HepG2 (cell line): ENCODE measurements around the gene LTBR. TPM values are rescaled to one million over a fixed set of nuclear protein-coding genes. Genes with fewer than 3 reads are reported as not detected.

Source experiments
- BRCA1 ChIP-seq: sonication (generic); formaldehyde crosslinking; IDR thresholded peaks from 2 replicates; pipeline ENCODE4 v1.4.0; 2020; ENCODE audit warnings: missing genetic modification reagents
- FLYWCH1 ChIP-seq: sonication (generic); formaldehyde crosslinking; IDR thresholded peaks from 2 replicates; pipeline ENCODE4 v1.8.1; 2023; ENCODE audit warnings: mild to moderate bottlenecking, missing genetic modification reagents
- GZF1 ChIP-seq: sonication (generic); formaldehyde crosslinking; IDR thresholded peaks from 2 replicates; pipeline ENCODE4 v1.5.1; 2020; ENCODE audit warnings: mild to moderate bottlenecking, missing genetic modification reagents
- MAF1 ChIP-seq: sonication (generic); formaldehyde crosslinking; IDR thresholded peaks from 2 replicates; pipeline ENCODE4 v1.5.0; 2020; ENCODE audit warnings: missing genetic modification reagents, borderline replicate concordance
- MXI1 ChIP-seq: IDR thresholded peaks from 3 replicates; pipeline ENCODE4 v1.6.1; 2012; ENCODE audit warnings: low read depth, low read length, inconsistent platforms, borderline replicate concordance
- RELA ChIP-seq: sonication (generic); formaldehyde crosslinking; IDR thresholded peaks from 2 replicates; pipeline ENCODE4 v1.4.0; 2020; ENCODE audit warnings: missing genetic modification reagents
- ZBTB10 ChIP-seq: sonication (generic); formaldehyde crosslinking; IDR thresholded peaks from 2 replicates; pipeline ENCODE4 v1.4.0; 2020; ENCODE audit warnings: missing genetic modification reagents, borderline replicate concordance
- ZNF160 ChIP-seq: sonication (generic); formaldehyde crosslinking; IDR thresholded peaks from 2 replicates; pipeline ENCODE4 v1.8.0; 2022; ENCODE audit warnings: mild to moderate bottlenecking, inconsistent platforms, missing genetic modification reagents
- ZNF264 ChIP-seq: sonication (generic); formaldehyde crosslinking; IDR thresholded peaks from 2 replicates; pipeline ENCODE4 v1.4.0; 2020; ENCODE audit warnings: missing genetic modification reagents
- ZNF672 ChIP-seq: sonication (generic); formaldehyde crosslinking; IDR thresholded peaks from 2 replicates; pipeline ENCODE4 v1.8.1; 2022; ENCODE audit warnings: missing genetic modification reagents
- ZNF747 ChIP-seq: sonication (generic); formaldehyde crosslinking; IDR thresholded peaks from 2 replicates; pipeline ENCODE4 v1.8.1; 2023; ENCODE audit warnings: missing genetic modification reagents, mild to moderate bottlenecking, borderline replicate concordance
- polyA plus RNA-seq, 8 experiments: library from polyadenylated mRNA; depleted of rRNA in 3 of 8; stranded (reverse) in 7 of 8; unstranded in 1 of 8; fragments of >200 nt; fragmentation: Illumina TruSeq in 4 of 8; extraction: Trizol in 4 of 8; gene quantifications; 2 replicates each; pipeline versions ENCODE4 v1.2.1 to v1.2.3, GENCODE V29; 2011 to 2016; ENCODE audit warnings: low read depth in 4 of 8, missing spikeins in 1 of 8, mixed read lengths in 1 of 8; ENCODE audit not compliant: insufficient read depth in 1 of 8
- total RNA-seq, 5 experiments: library from RNA; depleted of rRNA; stranded (reverse); fragments of >200 nt; fragmentation: Illumina TruSeq; extraction: Trizol; gene quantifications; 2 replicates each; pipeline ENCODE4 v1.2.3, GENCODE V29; 2016; ENCODE audit warnings: low read depth in 1 of 5
- TF ChIP-seq, protein P1 (sequence below): sonication (generic); formaldehyde crosslinking; IDR thresholded peaks from 2 replicates; pipeline ENCODE4 v1.4.0; 2020; ENCODE audit warnings: missing genetic modification reagents
- TF ChIP-seq, protein P2 (sequence below): sonication (generic); formaldehyde crosslinking; IDR thresholded peaks from 2 replicates; pipeline ENCODE4 v1.5.1; 2020; ENCODE audit warnings: mild to moderate bottlenecking, missing genetic modification reagents, moderate library complexity
- TF ChIP-seq, protein P3 (sequence below): sonication (generic); formaldehyde crosslinking; IDR thresholded peaks from 2 replicates; pipeline ENCODE4 v1.9.0; 2022; ENCODE audit warnings: low read depth, missing genetic modification reagents

The LTBR gene
- total and polyA plus RNA-seq, 2 of the 13 experiments (the other 11 are each of a cell fraction or from before 2014, with no cell fraction given) = 31.4 to 34.8 TPM

DNA sequence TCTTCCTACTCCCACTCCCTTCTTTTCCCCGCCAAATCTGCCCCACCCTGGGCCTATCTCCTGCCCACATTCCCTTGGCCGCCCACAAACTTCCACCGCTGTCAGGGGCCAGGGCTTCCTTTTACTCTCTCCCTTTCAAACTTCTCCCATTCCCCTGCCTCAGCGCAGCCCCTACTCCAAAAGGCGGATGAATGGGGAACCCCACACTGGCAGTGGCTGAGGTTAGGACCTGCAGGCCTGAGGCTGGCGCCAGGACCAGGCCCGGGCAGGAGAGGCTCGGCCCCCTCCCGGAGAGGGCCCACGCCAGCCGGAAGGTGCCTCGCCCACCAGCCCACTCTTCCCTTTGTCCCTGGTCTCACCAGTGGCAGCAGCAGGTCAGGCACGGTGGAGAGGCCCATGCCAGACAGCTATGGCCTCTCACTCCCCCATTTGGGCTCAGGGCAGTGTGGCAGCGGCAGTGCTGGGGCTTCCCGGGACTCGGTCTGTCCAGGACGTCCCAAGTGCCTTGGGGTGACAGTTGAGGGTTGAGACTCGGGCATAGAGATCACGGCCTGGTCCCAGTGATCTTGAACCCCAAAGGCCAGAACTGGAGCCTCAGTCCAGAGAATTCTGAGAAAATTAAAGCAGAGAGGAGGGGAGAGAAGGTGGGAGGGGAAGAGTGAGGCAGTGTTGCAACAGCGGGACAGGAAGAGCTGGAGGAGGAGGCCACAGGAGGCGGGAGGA, 42.4 kb upstream of the LTBR start, which contains the start of gene TNFRSF1A (continued):
- no peak; the same call in 1 of the 2 replicates for TF ChIP-seq FLYWCH1 (CRISPR knock-in tag)
- no peak for TF ChIP-seq MXI1
- TF ChIP-seq GZF1 (CRISPR knock-in tag) = no peak
- TF ChIP-seq RELA (CRISPR knock-in tag) = no peak
- TF ChIP-seq ZNF264 (CRISPR knock-in tag) = no peak
- no peak for TF ChIP-seq ZNF747 (CRISPR knock-in tag)
- TF ChIP-seq, protein P1, sequence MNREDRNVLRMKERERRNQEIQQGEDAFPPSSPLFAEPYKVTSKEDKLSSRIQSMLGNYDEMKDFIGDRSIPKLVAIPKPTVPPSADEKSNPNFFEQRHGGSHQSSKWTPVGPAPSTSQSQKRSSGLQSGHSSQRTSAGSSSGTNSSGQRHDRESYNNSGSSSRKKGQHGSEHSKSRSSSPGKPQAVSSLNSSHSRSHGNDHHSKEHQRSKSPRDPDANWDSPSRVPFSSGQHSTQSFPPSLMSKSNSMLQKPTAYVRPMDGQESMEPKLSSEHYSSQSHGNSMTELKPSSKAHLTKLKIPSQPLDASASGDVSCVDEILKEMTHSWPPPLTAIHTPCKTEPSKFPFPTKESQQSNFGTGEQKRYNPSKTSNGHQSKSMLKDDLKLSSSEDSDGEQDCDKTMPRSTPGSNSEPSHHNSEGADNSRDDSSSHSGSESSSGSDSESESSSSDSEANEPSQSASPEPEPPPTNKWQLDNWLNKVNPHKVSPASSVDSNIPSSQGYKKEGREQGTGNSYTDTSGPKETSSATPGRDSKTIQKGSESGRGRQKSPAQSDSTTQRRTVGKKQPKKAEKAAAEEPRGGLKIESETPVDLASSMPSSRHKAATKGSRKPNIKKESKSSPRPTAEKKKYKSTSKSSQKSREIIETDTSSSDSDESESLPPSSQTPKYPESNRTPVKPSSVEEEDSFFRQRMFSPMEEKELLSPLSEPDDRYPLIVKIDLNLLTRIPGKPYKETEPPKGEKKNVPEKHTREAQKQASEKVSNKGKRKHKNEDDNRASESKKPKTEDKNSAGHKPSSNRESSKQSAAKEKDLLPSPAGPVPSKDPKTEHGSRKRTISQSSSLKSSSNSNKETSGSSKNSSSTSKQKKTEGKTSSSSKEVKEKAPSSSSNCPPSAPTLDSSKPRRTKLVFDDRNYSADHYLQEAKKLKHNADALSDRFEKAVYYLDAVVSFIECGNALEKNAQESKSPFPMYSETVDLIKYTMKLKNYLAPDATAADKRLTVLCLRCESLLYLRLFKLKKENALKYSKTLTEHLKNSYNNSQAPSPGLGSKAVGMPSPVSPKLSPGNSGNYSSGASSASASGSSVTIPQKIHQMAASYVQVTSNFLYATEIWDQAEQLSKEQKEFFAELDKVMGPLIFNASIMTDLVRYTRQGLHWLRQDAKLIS (CRISPR knock-in tag) = peak; percentile 81
- TF ChIP-seq, protein P2, sequence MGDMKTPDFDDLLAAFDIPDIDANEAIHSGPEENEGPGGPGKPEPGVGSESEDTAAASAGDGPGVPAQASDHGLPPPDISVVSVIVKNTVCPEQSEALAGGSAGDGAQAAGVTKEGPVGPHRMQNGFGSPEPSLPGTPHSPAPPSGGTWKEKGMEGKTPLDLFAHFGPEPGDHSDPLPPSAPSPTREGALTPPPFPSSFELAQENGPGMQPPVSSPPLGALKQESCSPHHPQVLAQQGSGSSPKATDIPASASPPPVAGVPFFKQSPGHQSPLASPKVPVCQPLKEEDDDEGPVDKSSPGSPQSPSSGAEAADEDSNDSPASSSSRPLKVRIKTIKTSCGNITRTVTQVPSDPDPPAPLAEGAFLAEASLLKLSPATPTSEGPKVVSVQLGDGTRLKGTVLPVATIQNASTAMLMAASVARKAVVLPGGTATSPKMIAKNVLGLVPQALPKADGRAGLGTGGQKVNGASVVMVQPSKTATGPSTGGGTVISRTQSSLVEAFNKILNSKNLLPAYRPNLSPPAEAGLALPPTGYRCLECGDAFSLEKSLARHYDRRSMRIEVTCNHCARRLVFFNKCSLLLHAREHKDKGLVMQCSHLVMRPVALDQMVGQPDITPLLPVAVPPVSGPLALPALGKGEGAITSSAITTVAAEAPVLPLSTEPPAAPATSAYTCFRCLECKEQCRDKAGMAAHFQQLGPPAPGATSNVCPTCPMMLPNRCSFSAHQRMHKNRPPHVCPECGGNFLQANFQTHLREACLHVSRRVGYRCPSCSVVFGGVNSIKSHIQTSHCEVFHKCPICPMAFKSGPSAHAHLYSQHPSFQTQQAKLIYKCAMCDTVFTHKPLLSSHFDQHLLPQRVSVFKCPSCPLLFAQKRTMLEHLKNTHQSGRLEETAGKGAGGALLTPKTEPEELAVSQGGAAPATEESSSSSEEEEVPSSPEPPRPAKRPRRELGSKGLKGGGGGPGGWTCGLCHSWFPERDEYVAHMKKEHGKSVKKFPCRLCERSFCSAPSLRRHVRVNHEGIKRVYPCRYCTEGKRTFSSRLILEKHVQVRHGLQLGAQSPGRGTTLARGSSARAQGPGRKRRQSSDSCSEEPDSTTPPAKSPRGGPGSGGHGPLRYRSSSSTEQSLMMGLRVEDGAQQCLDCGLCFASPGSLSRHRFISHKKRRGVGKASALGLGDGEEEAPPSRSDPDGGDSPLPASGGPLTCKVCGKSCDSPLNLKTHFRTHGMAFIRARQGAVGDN (CRISPR knock-in tag) = peak; percentile 89
- no peak for TF ChIP-seq ZNF672 (CRISPR knock-in tag)
- no peak for TF ChIP-seq MAF1 (CRISPR knock-in tag)
- TF ChIP-seq ZBTB10 (CRISPR knock-in tag) = no peak
- TF ChIP-seq BRCA1 (CRISPR knock-in tag) = 0 out of 2 replicates have a peak, but pooled peaks have one; percentile 38
- TF ChIP-seq, protein P3, sequence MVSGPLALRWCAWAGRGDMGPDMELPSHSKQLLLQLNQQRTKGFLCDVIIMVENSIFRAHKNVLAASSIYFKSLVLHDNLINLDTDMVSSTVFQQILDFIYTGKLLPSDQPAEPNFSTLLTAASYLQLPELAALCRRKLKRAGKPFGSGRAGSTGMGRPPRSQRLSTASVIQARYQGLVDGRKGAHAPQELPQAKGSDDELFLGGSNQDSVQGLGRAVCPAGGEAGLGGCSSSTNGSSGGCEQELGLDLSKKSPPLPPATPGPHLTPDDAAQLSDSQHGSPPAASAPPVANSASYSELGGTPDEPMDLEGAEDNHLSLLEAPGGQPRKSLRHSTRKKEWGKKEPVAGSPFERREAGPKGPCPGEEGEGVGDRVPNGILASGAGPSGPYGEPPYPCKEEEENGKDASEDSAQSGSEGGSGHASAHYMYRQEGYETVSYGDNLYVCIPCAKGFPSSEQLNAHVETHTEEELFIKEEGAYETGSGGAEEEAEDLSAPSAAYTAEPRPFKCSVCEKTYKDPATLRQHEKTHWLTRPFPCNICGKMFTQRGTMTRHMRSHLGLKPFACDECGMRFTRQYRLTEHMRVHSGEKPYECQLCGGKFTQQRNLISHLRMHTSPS (CRISPR knock-in tag) = no peak
- no peak for TF ChIP-seq ZNF160 (CRISPR knock-in tag)
